Caco-2 (cell line): ENCODE measurements around the gene PKIG. TPM values are rescaled to one million over a fixed set of nuclear protein-coding genes. Genes with fewer than 3 reads are reported as not detected.

ENCODE experiments used
- BruUV-seq: library from RNA; stranded (reverse); fragments of 400-500 nt; replicated peaks from 2 replicates; lab custom pipeline; 2021; lab: Mats Ljungman, UMichigan
- CTCF ChIA-PET: fragments of 300-600 bp; sonication (Branson Sonifier 250); formaldehyde crosslinking; loops from one replicate; lab custom pipeline; 2022; ENCODE audit warnings: antibody characterized with exemption; lab: Charles Lee
- POLR2A ChIA-PET: fragments of 300-600 bp; sonication (Branson Sonifier 250); formaldehyde crosslinking; loops from one replicate; lab custom pipeline; 2022; ENCODE audit warnings: antibody characterized with exemption; lab: Charles Lee
- DNase-seq, 2 experiments: peaks; one replicate each; pipeline versions ENCODE4 v3.0.0 to v3.0.0-alpha.2; 2020 to 2022
- H3K27me3 ChIP-seq: replicated peaks from 2 replicates; pipeline ENCODE4 v1.6.0; 2011; ENCODE audit warnings: low read length; ENCODE audit not compliant: control insufficient read depth, insufficient read depth
- H3K36me3 ChIP-seq: 2 replicates; pipeline ENCODE4 v1.5.1; 2011; ENCODE audit warnings: low read length; ENCODE audit not compliant: control insufficient read depth, insufficient read depth
- H3K4me1 ChIP-seq: fragments of 250-450 bp; sonication (Bioruptor Pico); 2 replicates; pipeline ENCODE4 v1.5.1; 2020; ENCODE audit warnings: mild to moderate bottlenecking
- H3K4me3 ChIP-seq: 2 replicates; pipeline ENCODE4 v1.5.1; 2011; ENCODE audit warnings: low read depth, mild to moderate bottlenecking, control low read depth, low read length
- H3K9me3 ChIP-seq: fragments of 250-450 bp; sonication (Bioruptor Pico); 2 replicates; pipeline ENCODE4 v1.5.1; 2020; ENCODE audit warnings: mild to moderate bottlenecking, moderate library complexity
- H3K27ac Mint-ChIP-seq: one replicate; pipeline ENCODE4 v1.8.0; 2022; ENCODE audit warnings: mixed read lengths; ENCODE audit not compliant: unreplicated experiment
- H3K27me3 Mint-ChIP-seq: one replicate; pipeline ENCODE4 v1.8.0; 2022; ENCODE audit warnings: mixed read lengths; ENCODE audit not compliant: insufficient read depth, unreplicated experiment
- H3K36me3 Mint-ChIP-seq: one replicate; pipeline ENCODE4 v1.8.0; 2022; ENCODE audit warnings: mild to moderate bottlenecking, mixed read lengths; ENCODE audit not compliant: insufficient read depth, unreplicated experiment
- H3K4me1 Mint-ChIP-seq: one replicate; pipeline ENCODE4 v1.8.0; 2022; ENCODE audit warnings: low read depth, mixed read lengths; ENCODE audit not compliant: unreplicated experiment
- H3K4me3 Mint-ChIP-seq: one replicate; pipeline ENCODE4 v1.8.0; 2022; ENCODE audit warnings: mild to moderate bottlenecking, moderate library complexity, mixed read lengths; ENCODE audit not compliant: unreplicated experiment
- H3K9me3 Mint-ChIP-seq: one replicate; pipeline ENCODE4 v1.8.0; 2022; ENCODE audit warnings: mixed read lengths; ENCODE audit not compliant: unreplicated experiment
- intact Hi-C: fragments of 100-400 bp; cut with micrococcal nuclease; formaldehyde crosslinking; loops from one replicate; pipeline ENCODE4 v1.10.0; 2022; ENCODE audit not compliant: unreplicated experiment
- total RNA-seq: library from RNA; stranded (reverse); gene quantifications from 2 replicates; pipeline ENCODE4 v1.2.3, GENCODE V29; 2022
- TF ChIP-seq, protein P1 (sequence below), 2 experiments: fragments of 200-600 bp in 1 of 2; IDR thresholded peaks; 1 replicate in 1 of 2; 2 replicates in 1 of 2; pipeline versions ENCODE4 v1.5.1 to v1.8.0; 2011 to 2022; ENCODE audit warnings: antibody characterized with exemption in 1 of 2, control low read depth in 1 of 2, inconsistent platforms in 1 of 2, low read depth in 1 of 2, low read length in 1 of 2, mild to moderate bottlenecking in 1 of 2, moderate library complexity in 1 of 2; ENCODE audit not compliant: insufficient read depth in 1 of 2, severe bottlenecking in 1 of 2, unreplicated experiment in 1 of 2

Gene PKIG
- total RNA-seq, 1 experiment from 2014 or later: 25.9 TPM

DNA sequence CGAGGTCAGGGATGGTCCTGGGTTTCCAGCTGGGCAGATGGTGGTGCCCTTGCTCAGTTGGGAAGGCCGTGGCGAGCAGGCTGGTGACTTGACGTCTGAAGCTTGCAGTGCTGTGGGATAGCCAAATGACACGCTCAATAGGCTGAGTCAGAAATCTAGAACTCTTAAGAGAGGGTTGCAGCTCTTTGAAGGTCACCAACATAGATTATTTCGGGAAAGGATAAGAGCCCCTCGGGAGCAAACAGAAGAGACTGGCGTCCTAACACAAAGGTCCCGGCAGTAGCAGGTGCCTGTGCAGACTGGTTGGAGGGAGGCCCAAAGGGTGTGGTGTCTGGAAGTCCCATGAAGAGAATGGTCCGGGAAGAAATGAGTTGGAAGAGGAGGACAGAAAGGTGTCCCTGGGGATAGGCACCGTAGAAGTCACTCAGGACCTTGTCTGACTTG, 18.4 kb downstream of the PKIG start:
- no peaks in the 10 kb centered on the region for H3K4me1 Mint-ChIP-seq
- intact Hi-C loops: no loop called here
- H3K27me3 Mint-ChIP-seq: no peaks in the 10 kb centered on the region
- Histone ChIP-seq H3K36me3 (no peaks in the 10 kb centered on the region), H3K9me3 (no peaks in the 10 kb centered on the region), H3K4me3 (no peak overlapping the region), H3K4me1 (no peaks in the 10 kb centered on the region; the same call in 1 of the 2 replicates), H3K27me3 (no peaks in the 10 kb centered on the region)
- CTCF ChIA-PET: interaction anchor here (0.9 kb wide), 1 partner anchor 384 kb away, joined by 3 read pairs; no protein-coding TSS in a partner anchor
- DNase-seq: no peak
- H3K4me3 Mint-ChIP-seq: no peak overlapping the region
- POLR2A ChIA-PET: interaction anchor here (0.5 kb wide), 2 partner anchors 47 to 471 kb away, joined by 3 read pairs; no protein-coding TSS in a partner anchor
- BruUV-seq: no TSS peak
- H3K36me3 Mint-ChIP-seq: no peaks in the 10 kb centered on the region
- no peak overlapping the region for H3K27ac Mint-ChIP-seq
- H3K9me3 Mint-ChIP-seq: no peaks in the 10 kb centered on the region
- TF ChIP-seq, protein P1, sequence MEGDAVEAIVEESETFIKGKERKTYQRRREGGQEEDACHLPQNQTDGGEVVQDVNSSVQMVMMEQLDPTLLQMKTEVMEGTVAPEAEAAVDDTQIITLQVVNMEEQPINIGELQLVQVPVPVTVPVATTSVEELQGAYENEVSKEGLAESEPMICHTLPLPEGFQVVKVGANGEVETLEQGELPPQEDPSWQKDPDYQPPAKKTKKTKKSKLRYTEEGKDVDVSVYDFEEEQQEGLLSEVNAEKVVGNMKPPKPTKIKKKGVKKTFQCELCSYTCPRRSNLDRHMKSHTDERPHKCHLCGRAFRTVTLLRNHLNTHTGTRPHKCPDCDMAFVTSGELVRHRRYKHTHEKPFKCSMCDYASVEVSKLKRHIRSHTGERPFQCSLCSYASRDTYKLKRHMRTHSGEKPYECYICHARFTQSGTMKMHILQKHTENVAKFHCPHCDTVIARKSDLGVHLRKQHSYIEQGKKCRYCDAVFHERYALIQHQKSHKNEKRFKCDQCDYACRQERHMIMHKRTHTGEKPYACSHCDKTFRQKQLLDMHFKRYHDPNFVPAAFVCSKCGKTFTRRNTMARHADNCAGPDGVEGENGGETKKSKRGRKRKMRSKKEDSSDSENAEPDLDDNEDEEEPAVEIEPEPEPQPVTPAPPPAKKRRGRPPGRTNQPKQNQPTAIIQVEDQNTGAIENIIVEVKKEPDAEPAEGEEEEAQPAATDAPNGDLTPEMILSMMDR (IDR thresholded peaks at IDR 0.05; ENCODE audit: insufficient read depth in 1 of 2, low read depth in 1 of 2, low read length in 1 of 2, severe bottlenecking in 1 of 2, unreplicated experiment in 1 of 2): no peak

DNA sequence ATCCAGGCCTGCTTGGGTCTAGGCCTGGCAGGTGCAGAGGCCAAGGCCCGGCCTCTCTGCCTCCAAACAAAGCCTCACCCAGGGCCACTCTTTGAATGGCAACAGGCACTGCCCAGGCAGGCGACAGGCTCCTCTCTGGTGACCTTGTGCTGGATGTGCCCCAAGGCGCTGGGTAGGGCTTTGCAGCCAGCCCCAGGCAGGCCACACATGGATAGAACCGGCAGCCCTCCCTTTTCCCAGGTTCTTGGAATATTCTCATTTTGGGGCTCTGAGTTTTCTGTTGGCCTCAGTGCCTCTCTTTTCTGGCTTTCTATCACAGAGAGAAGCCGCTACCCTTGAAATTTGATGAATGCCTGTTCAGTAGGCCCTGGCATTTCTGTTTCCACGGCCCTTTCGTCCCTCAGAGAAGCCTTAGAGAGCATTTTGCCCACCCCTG, 18.9 kb downstream of the PKIG start:
- intact Hi-C loops: no loop called here
- Mint-ChIP-seq H3K27ac (no peak overlapping the region), H3K9me3 (no peaks in the 10 kb centered on the region), H3K4me3 (no peak overlapping the region), H3K36me3 (no peaks in the 10 kb centered on the region), H3K4me1 (no peaks in the 10 kb centered on the region), H3K27me3 (no peaks in the 10 kb centered on the region)
- POLR2A ChIA-PET: interaction anchor here (0.5 kb wide), 1 partner anchor 472 kb away, joined by 3 read pairs; no protein-coding TSS in a partner anchor
- Histone ChIP-seq H3K36me3 (no peaks in the 10 kb centered on the region), H3K4me3 (no peak overlapping the region), H3K4me1 (no peaks in the 10 kb centered on the region; the same call in 1 of the 2 replicates), H3K27me3 (no peaks in the 10 kb centered on the region), H3K9me3 (no peaks in the 10 kb centered on the region)
- CTCF ChIA-PET: no interaction called here
- TF ChIP-seq, protein P1 (IDR thresholded peaks at IDR 0.05; ENCODE audit: insufficient read depth in 1 of 2, low read depth in 1 of 2, low read length in 1 of 2, severe bottlenecking in 1 of 2, unreplicated experiment in 1 of 2): no peak
- BruUV-seq: no TSS peak
- no peak for DNase-seq

DNA sequence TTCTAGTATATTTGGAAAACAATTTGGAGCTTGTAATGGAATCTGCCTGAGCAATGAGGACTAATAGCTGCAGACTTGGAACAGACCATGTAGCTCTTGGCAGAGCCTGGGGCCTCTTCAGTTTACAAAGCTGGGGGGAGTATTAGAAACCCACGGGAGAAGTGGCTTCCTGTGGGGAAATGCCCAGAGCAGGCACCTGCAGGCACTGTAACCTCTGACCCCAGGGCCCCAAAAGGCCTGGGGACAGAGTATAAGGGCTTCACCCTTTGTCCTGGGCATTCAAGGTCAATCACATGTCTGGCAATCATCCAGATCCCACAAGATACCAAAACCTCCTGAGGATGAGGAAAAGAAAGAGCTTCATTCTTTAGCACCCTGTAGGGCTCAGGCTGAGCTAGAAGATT, 19.4 kb downstream of the PKIG start:
- intact Hi-C loops: no loop called here

More for the DNA sequence above, 19.4 kb downstream of the PKIG start:
- Histone ChIP-seq H3K9me3 (peaks cover 2% of the 10 kb centered on the region; the same call in 1 of the 2 replicates), H3K27me3 (no peaks in the 10 kb centered on the region), H3K36me3 (no peaks in the 10 kb centered on the region), H3K4me1 (no peaks in the 10 kb centered on the region; the same call in 1 of the 2 replicates), H3K4me3 (no peak overlapping the region)
- Mint-ChIP-seq H3K36me3 (no peaks in the 10 kb centered on the region), H3K4me3 (no peak overlapping the region), H3K27me3 (no peaks in the 10 kb centered on the region), H3K4me1 (no peaks in the 10 kb centered on the region), H3K27ac (no peak overlapping the region), H3K9me3 (no peaks in the 10 kb centered on the region)
- no TSS peak for BruUV-seq
- CTCF ChIA-PET: interaction anchor here (0.8 kb wide), 1 partner anchor 8 kb away, joined by 3 read pairs; no protein-coding TSS in a partner anchor
- DNase-seq: no peak
- POLR2A ChIA-PET: no interaction called here
- TF ChIP-seq, protein P1 (IDR thresholded peaks at IDR 0.05; ENCODE audit: insufficient read depth in 1 of 2, low read depth in 1 of 2, low read length in 1 of 2, severe bottlenecking in 1 of 2, unreplicated experiment in 1 of 2): no peak
